DMS 273 treated with DMSO at 0.1 percent for 48 hours (cell line): ENCODE data around the gene NDUFS4.
"Not testable (repeated sequence)": the region's sequence is repeated elsewhere in the genome, so short reads cannot be mapped to it uniquely, and the experiment has no call there.

Experiments
- DNase-seq: peaks from one replicate; lab custom pipeline; 2025; lab: John Stamatoyannopoulos, UW

NDUFS4 gene

DNA sequence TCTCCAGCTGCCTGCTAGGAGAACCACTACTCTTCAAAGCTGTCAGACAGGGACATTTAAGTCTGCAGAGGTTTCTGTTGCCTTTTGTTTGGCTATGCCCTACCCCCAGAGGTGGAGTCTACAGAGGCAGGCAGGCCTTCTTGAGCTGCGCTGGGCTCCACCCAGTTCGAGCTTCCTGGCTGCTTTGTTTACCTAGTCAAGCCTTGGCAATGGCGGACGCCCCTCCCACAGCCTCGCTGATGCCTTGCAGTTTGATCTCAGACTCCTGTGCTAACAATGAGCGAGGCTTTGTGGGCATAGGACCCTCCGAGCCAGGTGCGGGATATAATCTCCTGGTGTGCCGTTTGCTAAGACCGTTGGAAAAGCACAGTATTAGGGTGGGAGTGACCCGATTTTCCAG, 104.9 kb downstream of the NDUFS4 start:
- DNase-seq, result not testable (repeated sequence)

DNA sequence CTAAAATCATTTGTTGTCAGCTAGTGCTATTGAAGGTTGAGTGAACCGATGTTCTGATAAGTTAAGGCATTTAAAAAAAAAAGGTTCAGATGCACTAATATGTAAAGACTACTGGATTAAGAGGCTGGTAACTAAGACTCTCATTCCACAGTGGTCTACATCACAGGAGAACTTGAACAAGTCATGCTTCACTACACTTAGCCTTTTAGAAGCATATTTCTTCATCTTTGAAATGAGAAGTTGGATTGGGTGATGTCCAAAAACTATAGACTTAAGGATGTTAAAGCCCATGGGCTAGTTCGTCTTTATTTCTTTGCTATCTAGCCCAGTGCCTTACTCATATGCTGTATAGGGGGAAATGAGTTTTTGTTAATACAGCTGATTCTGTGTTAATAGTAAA, 107.2 kb downstream of the NDUFS4 start:
- DNase-seq, result no peak

DNA sequence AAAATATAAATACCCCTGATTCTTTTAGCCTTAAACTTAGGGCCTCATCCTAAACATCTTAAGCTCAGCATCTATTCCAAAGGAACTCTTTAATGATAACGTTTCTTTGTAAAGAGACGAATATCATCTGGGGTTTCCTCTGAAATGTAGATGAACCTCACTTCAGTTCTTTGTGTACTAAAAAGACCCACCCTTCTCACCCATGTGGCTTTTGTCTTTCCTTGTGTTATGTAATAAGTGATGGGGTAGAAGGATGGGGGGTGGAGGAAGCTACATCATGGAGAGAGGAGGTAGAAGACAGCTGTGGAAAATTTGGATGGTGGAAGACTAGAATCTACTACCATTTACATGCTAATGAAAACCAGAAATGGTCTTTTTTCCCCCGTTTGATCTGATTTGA, 111.0 kb downstream of the NDUFS4 start:
- DNase-seq, result no peak

- DNase-seq, result no peak
Observed at GRCh38 chr5:53674121-53674520, 113.7 kb downstream of the NDUFS4 start.

- no peak for DNase-seq
Observed at GRCh38 chr5:53677632-53678031, 117.2 kb downstream of the NDUFS4 start.

DNA sequence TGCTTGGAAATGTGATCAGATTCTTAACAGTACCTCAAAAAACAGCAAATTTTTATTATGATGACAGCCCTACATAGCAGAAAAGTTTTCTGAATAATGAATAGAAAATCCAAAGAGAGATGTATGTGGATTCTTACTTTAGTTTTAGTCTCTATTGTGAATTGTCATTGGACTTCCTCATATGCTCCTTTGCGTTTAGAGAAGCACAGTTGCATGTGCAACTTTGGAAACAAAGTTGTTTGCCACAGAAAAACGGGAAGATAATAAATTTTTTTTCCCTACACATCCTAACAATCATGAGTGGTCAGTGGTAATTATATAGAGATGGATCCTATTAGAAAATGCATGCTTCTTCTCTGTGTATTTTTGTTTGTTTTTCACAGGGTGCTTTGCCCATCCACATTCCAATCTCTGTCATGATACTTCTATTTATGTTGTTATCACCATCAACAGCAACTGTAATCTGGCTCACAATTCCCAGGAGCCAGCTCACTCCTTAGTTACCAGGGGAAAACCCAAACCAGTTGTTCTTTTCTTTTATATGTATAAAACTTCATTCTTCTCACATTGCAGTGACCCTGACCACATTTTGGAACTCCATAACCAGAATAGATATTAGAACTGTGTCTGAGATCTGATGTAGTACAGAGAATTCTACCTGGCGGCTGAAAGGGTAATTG, 118.7 kb downstream of the NDUFS4 start:
- DNase-seq, result no peak

GRCh38 chr5:53681079-53681478, 120.6 kb downstream of the NDUFS4 start:
- no peak for DNase-seq

GRCh38 chr5:53691014-53691413, 130.6 kb downstream of the NDUFS4 start:
- no peak for DNase-seq

GRCh38 chr5:53694520-53695022, 134.1 kb downstream of the NDUFS4 start:
- DNase-seq, result no peak

DNA sequence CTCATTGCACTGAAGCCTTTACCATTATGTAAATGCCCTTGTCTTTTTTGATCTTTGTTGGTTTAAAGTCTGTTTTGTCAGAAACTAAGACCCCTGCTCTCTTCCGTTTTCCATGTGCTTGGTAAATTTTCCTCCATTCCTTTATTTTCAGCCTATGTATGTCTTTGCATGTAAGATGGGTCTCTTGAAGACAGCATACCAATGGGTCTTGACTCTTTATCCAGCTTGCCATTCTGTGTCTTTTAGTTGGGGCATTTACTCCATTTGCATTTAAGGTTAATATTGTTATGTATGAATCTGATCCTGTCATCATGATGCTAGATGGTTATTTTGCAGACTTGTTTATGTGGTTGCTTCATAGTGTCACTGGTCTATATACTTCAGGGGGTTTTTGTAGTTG, 150.0 kb downstream of the NDUFS4 start:
- not testable (repeated sequence) for DNase-seq

- no peak for DNase-seq
Observed at GRCh38 chr5:53712327-53712726, 151.9 kb downstream of the NDUFS4 start.

GRCh38 chr5:53713978-53714666, 153.7 kb downstream of the NDUFS4 start:
- DNase-seq, result no peak

- no peak for DNase-seq
Observed at GRCh38 chr5:53714667-53715010, 154.2 kb downstream of the NDUFS4 start.

DNA sequence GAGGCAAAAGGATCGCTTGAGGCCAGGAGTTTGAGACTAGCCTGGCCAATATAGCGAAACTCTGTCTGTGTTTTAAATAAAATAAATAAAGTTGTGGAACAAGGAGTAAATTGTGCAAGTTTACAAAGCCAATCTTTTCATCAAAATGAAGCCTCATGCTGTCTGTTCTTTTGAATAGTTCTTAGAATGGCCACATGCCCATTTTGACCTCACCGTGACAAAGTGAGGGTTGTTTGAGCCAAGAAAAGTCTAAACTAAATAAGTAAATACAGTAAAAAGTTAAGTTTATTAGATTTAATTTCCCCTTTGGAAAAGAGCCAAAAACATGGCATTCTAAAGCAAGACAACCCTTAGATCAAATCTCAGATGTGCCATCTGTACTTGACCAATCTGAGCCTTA, 165.7 kb downstream of the NDUFS4 start:
- no peak for DNase-seq

GRCh38 chr5:53730943-53731342, 170.5 kb downstream of the NDUFS4 start:
- DNase-seq, result no peak
